ENCODE measurements around the gene IFNL2. TPM values are rescaled to one million over a fixed set of nuclear protein-coding genes. Genes with fewer than 3 reads are reported as not detected.
"Not testable (repeated sequence)": the region's sequence is repeated elsewhere in the genome, so short reads cannot be mapped to it uniquely, and the experiment has no call there.

The IFNL2 gene
- total RNA-seq, 2 donors from 2014 or later: not detected

DNA sequence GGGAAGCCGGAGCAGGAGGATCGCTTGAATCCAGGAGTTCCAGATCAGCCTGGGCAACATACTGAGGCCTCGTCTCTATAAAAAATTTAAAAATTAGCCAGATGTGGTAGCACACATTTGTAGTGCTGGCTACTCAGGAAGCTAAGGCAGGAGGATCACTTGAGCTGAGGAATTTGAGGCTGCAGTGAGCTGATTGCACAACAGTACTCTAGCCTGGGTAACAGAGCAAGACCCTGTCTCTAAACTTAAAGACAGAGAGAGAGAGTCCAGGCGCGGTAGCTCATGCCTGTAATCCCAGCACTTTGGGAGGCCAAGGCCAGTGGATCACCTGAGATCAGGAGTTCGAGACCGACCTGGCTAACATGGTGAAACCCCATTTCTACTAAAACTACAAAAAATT is 27.8 kb upstream of the IFNL2 start:
- TF ChIP-seq POLR2A (IDR thresholded peaks at IDR 0.05): no peak
- TF ChIP-seq, protein P1, sequence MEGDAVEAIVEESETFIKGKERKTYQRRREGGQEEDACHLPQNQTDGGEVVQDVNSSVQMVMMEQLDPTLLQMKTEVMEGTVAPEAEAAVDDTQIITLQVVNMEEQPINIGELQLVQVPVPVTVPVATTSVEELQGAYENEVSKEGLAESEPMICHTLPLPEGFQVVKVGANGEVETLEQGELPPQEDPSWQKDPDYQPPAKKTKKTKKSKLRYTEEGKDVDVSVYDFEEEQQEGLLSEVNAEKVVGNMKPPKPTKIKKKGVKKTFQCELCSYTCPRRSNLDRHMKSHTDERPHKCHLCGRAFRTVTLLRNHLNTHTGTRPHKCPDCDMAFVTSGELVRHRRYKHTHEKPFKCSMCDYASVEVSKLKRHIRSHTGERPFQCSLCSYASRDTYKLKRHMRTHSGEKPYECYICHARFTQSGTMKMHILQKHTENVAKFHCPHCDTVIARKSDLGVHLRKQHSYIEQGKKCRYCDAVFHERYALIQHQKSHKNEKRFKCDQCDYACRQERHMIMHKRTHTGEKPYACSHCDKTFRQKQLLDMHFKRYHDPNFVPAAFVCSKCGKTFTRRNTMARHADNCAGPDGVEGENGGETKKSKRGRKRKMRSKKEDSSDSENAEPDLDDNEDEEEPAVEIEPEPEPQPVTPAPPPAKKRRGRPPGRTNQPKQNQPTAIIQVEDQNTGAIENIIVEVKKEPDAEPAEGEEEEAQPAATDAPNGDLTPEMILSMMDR (IDR thresholded peaks at IDR 0.05): no peak
- ATAC-seq (no peak), DNase-seq (no peak)
- Histone ChIP-seq H3K36me3 (replicated peaks in 1 of 2; ENCODE audit: insufficient read depth in 1 of 2, low read depth in 2 of 2) (no peaks in the 10 kb centered on the region), H3K27ac (no peak overlapping the region), H3K9me3 (no peaks in the 10 kb centered on the region), H3K4me1 (peaks cover 15% of the 10 kb centered on the region), H3K27me3 (no peaks in the 10 kb centered on the region), H3K4me3 (no peak overlapping the region)
- intact Hi-C loops (cut with DNase I): no loop called here
- WGBS, 2 donors: 87 to 95% methylated on average over 7 of the region's 7 CpGs

DNA sequence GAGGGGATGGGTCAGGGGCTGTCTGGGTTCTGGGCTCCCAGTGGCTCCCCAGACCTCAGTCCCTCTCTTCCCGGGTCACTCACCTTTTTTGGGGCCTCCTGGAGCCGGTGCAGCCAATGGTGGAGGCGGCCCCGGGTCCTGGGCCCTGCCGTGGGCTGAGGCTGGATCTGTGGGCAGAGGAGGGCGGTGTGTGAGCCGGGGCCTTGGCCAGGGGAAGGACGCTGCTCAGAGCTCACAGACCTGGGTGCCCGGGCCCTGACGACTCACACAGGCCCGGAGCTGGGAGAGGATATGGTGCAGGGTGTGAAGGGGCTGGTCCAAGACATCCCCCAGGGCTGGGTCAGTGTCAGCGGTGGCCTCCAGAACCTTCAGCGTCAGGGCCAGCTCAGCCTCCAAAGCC is 24.5 kb upstream of the IFNL2 start:
- H3K4me3 ChIP-seq; H3K9me3 ChIP-seq; H3K27ac ChIP-seq; H3K36me3 ChIP-seq (replicated peaks in 1 of 2; ENCODE audit: insufficient read depth in 1 of 2, low read depth in 2 of 2); ATAC-seq; H3K27me3 ChIP-seq; intact Hi-C loops (cut with DNase I); DNase-seq: not testable (repeated sequence)
- peaks cover 13% of the 10 kb centered on the region for H3K4me1 ChIP-seq
- WGBS, 2 donors: 86 to 89% methylated on average over 2 to 12 of the region's 13 CpGs

DNA sequence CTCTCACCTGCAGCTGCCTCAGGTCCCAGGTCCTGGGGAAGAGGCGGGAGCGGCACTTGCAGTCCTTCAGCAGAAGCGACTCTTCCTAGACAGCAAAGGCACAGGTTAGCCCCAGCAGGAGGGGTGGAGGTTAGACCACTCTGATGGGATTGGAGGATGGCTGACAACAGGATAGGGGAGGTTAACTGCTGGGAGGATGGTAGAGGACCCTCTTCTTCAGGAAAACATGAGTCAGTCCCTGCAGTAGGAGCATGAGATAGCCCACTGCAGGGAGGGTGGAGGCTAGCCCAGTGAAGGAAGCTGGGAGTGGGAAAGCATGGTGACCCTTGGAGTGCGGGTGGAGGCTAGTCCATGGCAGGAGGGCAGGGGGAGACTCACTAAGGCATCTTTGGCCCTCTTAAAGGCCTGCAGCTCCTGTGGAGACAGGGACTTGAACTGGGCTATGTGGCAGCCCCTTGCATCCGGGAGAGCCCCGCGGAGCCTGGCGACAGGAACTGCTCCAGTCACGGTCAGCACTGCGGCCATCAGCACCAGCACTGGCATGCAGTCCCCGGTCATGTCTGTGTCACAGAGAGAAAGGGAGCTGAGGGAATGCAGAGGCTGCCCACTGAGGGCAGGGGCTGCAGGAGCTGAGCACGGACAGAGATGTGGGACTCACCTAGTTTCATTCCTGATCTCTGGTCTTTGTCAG is 23.6 kb upstream of the IFNL2 start, which contains the start of gene IFNL3:
Gene IFNL3, minus strand, starts transcription at position 597 of the 691 bp plus-strand sequence. Its CDS starts 39 bp downstream, at position 558.
- ATAC-seq; H3K36me3 ChIP-seq (replicated peaks in 1 of 2; ENCODE audit: insufficient read depth in 1 of 2, low read depth in 2 of 2); H3K27me3 ChIP-seq; DNase-seq; H3K9me3 ChIP-seq; H3K27ac ChIP-seq; H3K4me3 ChIP-seq; intact Hi-C loops (cut with DNase I): not testable (repeated sequence)
- 93 to 96% methylated on average over 4 to 6 of the region's 12 CpGs for WGBS, 2 donors
- peaks cover 13% of the 10 kb centered on the region for H3K4me1 ChIP-seq

DNA sequence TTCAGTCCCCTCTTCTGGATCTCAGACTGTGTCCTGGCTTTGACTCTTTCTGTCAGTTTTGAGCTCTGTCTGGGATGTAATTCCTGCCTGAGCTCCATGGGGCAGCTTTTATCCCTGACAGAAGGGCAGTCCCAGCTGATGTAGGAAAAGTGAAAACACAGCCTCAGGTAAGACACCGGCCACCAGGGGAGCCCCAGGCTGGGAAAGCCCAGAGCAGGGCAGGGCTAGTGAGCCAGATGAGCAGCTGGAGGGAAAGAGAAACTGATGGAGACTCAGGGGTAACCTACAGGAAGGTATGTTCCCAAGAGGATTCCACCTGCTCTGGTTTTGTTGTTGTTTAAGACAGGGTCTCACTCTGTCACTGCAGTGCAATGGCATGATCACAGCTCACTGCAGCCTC is 23.0 kb upstream of the IFNL2 start:
- intact Hi-C loops (cut with DNase I); DNase-seq; H3K9me3 ChIP-seq; H3K4me3 ChIP-seq; H3K27me3 ChIP-seq; H3K27ac ChIP-seq; H3K36me3 ChIP-seq (replicated peaks in 1 of 2; ENCODE audit: insufficient read depth in 1 of 2, low read depth in 2 of 2): not testable (repeated sequence)
- H3K4me1 ChIP-seq: peaks cover 13% of the 10 kb centered on the region
- ATAC-seq: peak; percentile 72
- WGBS, 2 donors: no CpG with 5 or more reads among the region's 1 CpG

DNA sequence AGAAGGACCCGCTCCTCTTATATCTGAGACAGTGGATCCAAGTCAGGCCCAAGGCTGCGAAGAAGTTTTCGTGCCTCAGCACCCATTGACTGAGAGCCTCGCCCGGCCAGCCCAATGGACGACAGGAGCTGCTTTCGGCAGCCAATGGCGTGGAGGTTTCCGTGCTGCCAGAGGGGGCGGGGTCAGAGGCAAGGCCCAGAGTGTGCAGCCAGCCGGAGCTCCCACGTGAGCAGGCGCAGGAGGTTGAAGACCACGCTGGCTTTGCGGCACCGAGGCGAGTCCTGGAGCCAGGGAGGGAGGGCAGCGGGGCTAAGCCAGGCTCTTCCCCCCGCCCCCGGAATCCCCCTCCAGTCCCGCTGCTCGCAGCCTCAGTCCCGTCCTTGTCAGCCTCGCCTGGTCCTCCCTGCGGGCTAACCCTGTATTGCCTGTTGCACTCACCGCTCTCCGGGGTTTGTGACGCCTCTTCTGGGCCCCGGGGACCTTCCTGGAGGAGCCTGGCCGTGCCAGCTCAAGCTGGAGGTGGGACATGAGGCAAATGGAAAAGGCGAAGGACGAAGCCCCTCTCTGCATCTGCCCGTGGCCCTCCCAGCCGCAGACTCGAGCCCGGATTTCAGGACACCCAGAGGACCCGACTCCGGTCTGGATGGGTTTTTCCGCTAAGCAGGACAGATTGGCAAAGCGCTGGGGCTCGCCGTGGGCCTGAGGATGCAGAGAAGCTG is 21.1 kb upstream of the IFNL2 start:
- Histone ChIP-seq H3K9me3 (no peaks in the 10 kb centered on the region), H3K36me3 (replicated peaks in 1 of 2; ENCODE audit: insufficient read depth in 1 of 2, low read depth in 2 of 2) (no peaks in the 10 kb centered on the region), H3K27me3 (peaks cover 0 to 10% of the 10 kb centered on the region in 2 donors), H3K27ac (no peak overlapping the region), H3K4me1 (peaks cover 13% of the 10 kb centered on the region), H3K4me3 (no peak overlapping the region)
- peak in 2 of 4 donors; percentile 34 to 38 for DNase-seq
- TF ChIP-seq POLR2A (IDR thresholded peaks at IDR 0.05): no peak
- TF ChIP-seq, protein P1 (IDR thresholded peaks at IDR 0.05): no peak
- 34 to 49% methylated on average over 18 to 38 of the region's 42 CpGs for WGBS, 2 donors
- intact Hi-C loops (cut with DNase I): no loop called here
- ATAC-seq: peak; percentile 41
